Heart right ventricle (tissue), 16 donors: ENCODE data around the gene GPN1. TPM values are rescaled to one million over a fixed set of nuclear protein-coding genes. Genes with fewer than 3 reads are reported as not detected.

ENCODE experiments used
- ATAC-seq, 8 donors: fragments of 200-7000 bp; cut with Tn5 transposase; one replicate each; pipeline ENCODE4 v1.9.1; 2020; ENCODE audit warnings: mild to moderate bottlenecking in 8 of 8, moderate library complexity in 8 of 8, moderate number of reproducible peaks in 1 of 8
- DNase-seq, 2 donors: peaks; one replicate each; pipeline ENCODE4 v3.0.0-alpha.2; 2020
- H3K27ac ChIP-seq, 10 donors: fragments of 200-600 bp; sonication (generic) in 2 of 10; one replicate each; pipeline versions ENCODE4 v1.5.0 to v1.8.0; 2020 to 2022; ENCODE audit warnings: mild to moderate bottlenecking in 3 of 10
- H3K27me3 ChIP-seq, 7 donors: fragments of 200-600 bp; one replicate each; pipeline ENCODE4 v1.8.0; 2021 to 2022; ENCODE audit warnings: mild to moderate bottlenecking in 2 of 7
- H3K36me3 ChIP-seq, 9 donors: fragments of 200-600 bp; sonication (generic) in 1 of 9; one replicate each; pipeline versions ENCODE4 v1.5.0 to v1.8.0; 2020 to 2022; ENCODE audit warnings: mild to moderate bottlenecking in 2 of 9
- H3K4me1 ChIP-seq, 9 donors: fragments of 200-600 bp; sonication (generic) in 1 of 9; one replicate each; pipeline versions ENCODE4 v1.5.0 to v1.8.0; 2020 to 2022; ENCODE audit warnings: mild to moderate bottlenecking in 4 of 9
- H3K4me3 ChIP-seq, 10 donors: fragments of 200-600 bp; sonication (generic) in 2 of 10; one replicate each; pipeline versions ENCODE4 v1.5.0 to v1.8.0; 2020 to 2022; ENCODE audit warnings: mild to moderate bottlenecking in 7 of 10, moderate library complexity in 2 of 10
- H3K9me3 ChIP-seq, 11 donors: fragments of 200-600 bp in 10 of 11; sonication (generic) in 2 of 11; one replicate each; pipeline versions ENCODE4 v1.5.0 to v1.8.0; 2013 to 2022; ENCODE audit warnings: mild to moderate bottlenecking in 2 of 11, control low read depth in 1 of 11, moderate library complexity in 1 of 11
- CTCF ChIP-seq, 9 donors: fragments of 200-600 bp; sonication (generic) in 2 of 9; IDR thresholded peaks; one replicate each; pipeline versions ENCODE4 v1.5.0 to v1.8.0; 2021 to 2022; ENCODE audit warnings: antibody characterized with exemption in 9 of 9, mild to moderate bottlenecking in 5 of 9, moderate library complexity in 1 of 9
- WGBS, 2 donors: extraction: QIAGEN DNeasy Blood & Tissue Kit; methylation state at CpG; one replicate each; pipeline ENCODE4 v1.1.7; 2013; ENCODE audit warnings: inconsistent platforms in 1 of 2; 5-methylcytosine and 5-hydroxymethylcytosine counted together
- intact Hi-C, 10 donors: fragments of 100-400 bp; cut with DNase I; formaldehyde crosslinking; loops; one replicate each; pipeline versions ENCODE4 v1.11.1 to v1.14.2; 2022
- polyA plus RNA-seq, 2 donors: library from polyadenylated mRNA; stranded (reverse); fragments of 200-250 nt; gene quantifications; one replicate each; pipeline ENCODE4 v1.2.3, GENCODE V29; 2013
- total RNA-seq, 10 donors: library from RNA; stranded (reverse); fragmentation: NEBNext Ultra II Directional in 3 of 10; extraction: Animal tissue kit (Norgen Biotek cat#: 25700) in 3 of 10; gene quantifications; one replicate each; pipeline versions ENCODE4 v1.2.1 to v1.2.4, GENCODE V29; 2021 to 2023
- donor health status: Arrhythmogenic right ventricular cardiomyopathy.
- donor health status: ischemic (EF 13 %, LVEDD 7.1; RV severe dilation, severe dysfunction).
- donor health status: healthy with polysubstance abuse.
- donor health status: DM: no; HTN: yes; CAD: no.
- donor health status: DM: no; HTN: no; CAD: no.
- donor health status: ischemic (EF 25% LVEDD 6.9; RV normal size, moderate dysfunction).
- donor health status: ischemic (EF 25% LVEDD 5.7; RV mildly dilated, moderate dysfunction).
- donor health status: healthy.
- donor health status: DM: yes; HTN: yes; CAD: no.
- donor health status: Ischemic cardiomyopathy.
- donor health status: ischemic (EF 35%, LVEDD 5.7; RV mildly dilated, moderate dysfunction).
- donor health status: nonischemic (EF 11% LVEDD 7.7; RV severe dilation, severe dysfunction).
- donor health status: DM: yes; HTN: yes; CAD: no.
- donor health status: PGD.
- donor health status: ischemic (EF 29% LVEDD 5.4; RV normal size, mild dysfunction).
- donor health status: nonischemic (EF 23%, LVEDD 6.1; RV moderate dilation, normal function).

The GPN1 gene
- total and polyA plus RNA-seq, 12 donors = 6.5 to 25.6 (median 19.7) TPM

GRCh38 chr2:27663285-27664153 is 34.7 kb downstream of the GPN1 start, which contains the start of the genes SLC4A1AP and SUPT7L:
TSS of gene SLC4A1AP (plus strand) at chr2:27663889. CDS start at chr2:27663915, 26 bp downstream.
TSS of gene SUPT7L (minus strand) at chr2:27663614. CDS start at chr2:27662192, 1,422 bp downstream.
- ATAC-seq = peak; percentile 90 to 94 (median 92)
- WGBS, 2 donors = 0% methylated on average over 56 of the region's 56 CpGs
- H3K4me1 ChIP-seq = peaks cover 0 to 49% (median 31%) of the 10 kb centered on the region in 9 donors

GRCh38 chr2:27664154-27664574 is 35.3 kb downstream of the GPN1 start:
- H3K27ac ChIP-seq = peak overlapping the region in 9 of 10 donors; percentile 89 to 98 (median 93)
- H3K4me3 ChIP-seq = peak overlapping the region; percentile 80 to 98 (median 89)
- TF ChIP-seq CTCF (IDR thresholded peaks at IDR 0.05) = no peak
- intact Hi-C loops = no loop called here
- DNase-seq (no peak), ATAC-seq (peak in 2 of 8 donors; percentile 9 to 80)
- 2 to 4% methylated on average over 28 of the region's 28 CpGs for WGBS, 2 donors
- H3K4me1 ChIP-seq = peaks cover 0 to 49% (median 31%) of the 10 kb centered on the region in 9 donors
- peaks cover 0 to 71% (median 47%) of the 10 kb centered on the region in 9 donors for H3K36me3 ChIP-seq
- H3K27me3 ChIP-seq = no peaks in the 10 kb centered on the region
- no peaks in the 10 kb centered on the region for H3K9me3 ChIP-seq

More at GRCh38 chr2:27663285-27664153, 34.7 kb downstream of the GPN1 start, which contains the start of the genes SLC4A1AP and SUPT7L:
- peak; percentile 73 to 75 for DNase-seq
- H3K4me3 ChIP-seq = peak within 1 kb of the TSS; percentile 80 to 98 (median 89)
- H3K27me3 ChIP-seq = no peaks in the 10 kb centered on the region
- peaks cover 0 to 71% (median 50%) of the 10 kb centered on the region in 9 donors for H3K36me3 ChIP-seq
- intact Hi-C loops = no loop called here
- TF ChIP-seq CTCF (IDR thresholded peaks at IDR 0.05) = peak in 2 of 9 donors; percentile 2 to 14
- no peaks in the 10 kb centered on the region for H3K9me3 ChIP-seq
- H3K27ac ChIP-seq = peak within 1 kb of the TSS; percentile 77 to 98 (median 92)

- Histone ChIP-seq H3K27ac (peak overlapping the region in 3 of 10 donors; percentile 95 to 98 (median 97)), H3K36me3 (peaks cover 0 to 71% (median 47%) of the 10 kb centered on the region in 9 donors), H3K9me3 (no peaks in the 10 kb centered on the region), H3K4me3 (peak overlapping the region; percentile 80 to 98 (median 89)), H3K4me1 (peaks cover 0 to 49% (median 30%) of the 10 kb centered on the region in 9 donors), H3K27me3 (no peaks in the 10 kb centered on the region)
- no peak for TF ChIP-seq CTCF (IDR thresholded peaks at IDR 0.05)
- ATAC-seq (no peak), DNase-seq (no peak)
- intact Hi-C loops = no loop called here
- 84 to 89% methylated on average over 16 of the region's 16 CpGs for WGBS, 2 donors
Measured at GRCh38 chr2:27664622-27665363, 35.9 kb downstream of the GPN1 start.

- Histone ChIP-seq H3K27me3 (no peaks in the 10 kb centered on the region), H3K9me3 (no peaks in the 10 kb centered on the region)
- intact Hi-C loops = no loop called here
Measured at GRCh38 chr2:27667446-27667845, 38.6 kb downstream of the GPN1 start.

More at GRCh38 chr2:27667446-27667845, 38.6 kb downstream of the GPN1 start:
- H3K4me3 ChIP-seq = no peak overlapping the region
- peak overlapping the region in 1 of 10 donors; percentile 48 for H3K27ac ChIP-seq
- no peak for TF ChIP-seq CTCF (IDR thresholded peaks at IDR 0.05)
- DNase-seq = no peak
- WGBS, 2 donors = 65 to 67% methylated on average over 1 of the region's 1 CpG
- peaks cover 0 to 41% (median 25%) of the 10 kb centered on the region in 9 donors for H3K4me1 ChIP-seq
- peaks cover 0 to 72% (median 50%) of the 10 kb centered on the region in 9 donors for H3K36me3 ChIP-seq
- ATAC-seq = no peak
